Subcutaneous abdominal adipose tissue (tissue), 5 donors: ENCODE results near the gene PCBD1.

ENCODE experiments used
- H3K27ac ChIP-seq: one replicate; pipeline ENCODE4 v1.7.0; 2013; ENCODE audit warnings: low read depth, mild to moderate bottlenecking, inconsistent platforms, low read length, moderate library complexity
- H3K27me3 ChIP-seq, 5 donors: one replicate each; pipeline ENCODE4 v1.7.0; 2013; ENCODE audit warnings: low read length in 5 of 5, inconsistent platforms in 1 of 5; ENCODE audit not compliant: control insufficient read depth in 5 of 5, insufficient read depth in 4 of 5
- H3K36me3 ChIP-seq, 5 donors: one replicate each; pipeline ENCODE4 v1.7.0; 2013; ENCODE audit warnings: low read length in 5 of 5; ENCODE audit not compliant: control insufficient read depth in 5 of 5, insufficient read depth in 5 of 5
- H3K4me1 ChIP-seq, 5 donors: one replicate each; pipeline ENCODE4 v1.7.0; 2013; ENCODE audit warnings: low read length in 5 of 5, mild to moderate bottlenecking in 3 of 5, moderate library complexity in 1 of 5; ENCODE audit not compliant: control insufficient read depth in 5 of 5, insufficient read depth in 5 of 5
- H3K4me3 ChIP-seq, 5 donors: one replicate each; pipeline ENCODE4 v1.7.0; 2013; ENCODE audit warnings: low read length in 5 of 5, low read depth in 1 of 5
- H3K9ac ChIP-seq, 5 donors: one replicate each; pipeline ENCODE4 v1.7.0; 2013; ENCODE audit warnings: low read length in 5 of 5, mild to moderate bottlenecking in 4 of 5, moderate library complexity in 3 of 5
- H3K9me3 ChIP-seq, 5 donors: one replicate each; pipeline ENCODE4 v1.7.0; 2013; ENCODE audit warnings: low read length in 5 of 5; ENCODE audit not compliant: control insufficient read depth in 5 of 5
- donor health status: healthy.
- donor health status: healthy.
- donor health status: healthy.
- donor health status: healthy.
- donor health status: healthy.

PCBD1 gene

GRCh38 chr10:70851597-70852475 lies 36.5 kb downstream of the PCBD1 start:
- no peaks in the 10 kb centered on the region for H3K27me3 ChIP-seq
- H3K27ac ChIP-seq = no peak overlapping the region
- H3K4me3 ChIP-seq = no peak overlapping the region
- H3K9me3 ChIP-seq = no peaks in the 10 kb centered on the region
- peaks cover 0 to 4% (median 0%) of the 10 kb centered on the region in 5 donors for H3K4me1 ChIP-seq
- H3K36me3 ChIP-seq = peaks cover 30 to 48% (median 34%) of the 10 kb centered on the region in 5 donors
- H3K9ac ChIP-seq = no peak overlapping the region

- no peaks in the 10 kb centered on the region for H3K9me3 ChIP-seq
- H3K4me3 ChIP-seq = no peak overlapping the region
- H3K9ac ChIP-seq = no peak overlapping the region
- H3K27me3 ChIP-seq = no peaks in the 10 kb centered on the region
- H3K4me1 ChIP-seq = peaks cover 0 to 3% (median 0%) of the 10 kb centered on the region in 5 donors
- H3K27ac ChIP-seq = no peak overlapping the region
- peaks cover 28 to 52% (median 31%) of the 10 kb centered on the region in 5 donors for H3K36me3 ChIP-seq
Measured at GRCh38 chr10:70850097-70850496, 38.3 kb downstream of the PCBD1 start.

DNA sequence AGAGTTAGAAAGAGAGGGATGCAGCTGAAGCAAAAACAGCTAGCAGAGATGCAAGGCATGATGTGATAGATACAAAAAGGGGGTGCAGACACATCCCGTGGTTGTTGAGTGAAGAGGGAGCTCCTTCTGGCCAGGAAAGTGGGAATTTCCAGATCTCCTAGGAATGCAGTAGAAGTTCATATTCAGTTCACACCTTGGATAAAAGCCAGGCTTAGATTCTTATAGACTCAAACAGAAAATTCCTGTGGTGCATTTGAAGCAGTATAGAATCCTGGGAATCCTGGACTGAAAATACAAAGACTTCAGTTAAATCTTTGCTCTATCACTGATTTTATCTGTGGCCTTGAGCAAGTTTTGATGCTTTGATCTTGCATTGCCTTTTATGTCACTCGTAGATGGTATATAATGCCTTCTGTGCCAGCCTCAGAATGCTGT lies 38.8 kb downstream of the PCBD1 start:
- H3K4me3 ChIP-seq = no peak overlapping the region
- H3K9me3 ChIP-seq = no peaks in the 10 kb centered on the region
- H3K4me1 ChIP-seq = peaks cover 0 to 3% (median 0%) of the 10 kb centered on the region in 5 donors
- peaks cover 26 to 49% (median 28%) of the 10 kb centered on the region in 5 donors for H3K36me3 ChIP-seq
- no peaks in the 10 kb centered on the region for H3K27me3 ChIP-seq
- H3K27ac ChIP-seq = no peak overlapping the region
- H3K9ac ChIP-seq = no peak overlapping the region

- H3K4me1 ChIP-seq = peaks cover 0 to 3% (median 0%) of the 10 kb centered on the region in 5 donors
- no peak overlapping the region for H3K27ac ChIP-seq
- no peak overlapping the region for H3K9ac ChIP-seq
- H3K9me3 ChIP-seq = no peaks in the 10 kb centered on the region
- no peak overlapping the region for H3K4me3 ChIP-seq
- H3K27me3 ChIP-seq = no peaks in the 10 kb centered on the region
- H3K36me3 ChIP-seq = peaks cover 20 to 36% (median 21%) of the 10 kb centered on the region in 5 donors
Measured at GRCh38 chr10:70847659-70848360, 40.6 kb downstream of the PCBD1 start.

- H3K36me3 ChIP-seq = peaks cover 17 to 33% (median 19%) of the 10 kb centered on the region in 5 donors
- peaks cover 0 to 3% (median 0%) of the 10 kb centered on the region in 5 donors for H3K4me1 ChIP-seq
- no peaks in the 10 kb centered on the region for H3K9me3 ChIP-seq
- H3K27me3 ChIP-seq = no peaks in the 10 kb centered on the region
- H3K27ac ChIP-seq = no peak overlapping the region
- H3K4me3 ChIP-seq = no peak overlapping the region
- H3K9ac ChIP-seq = no peak overlapping the region
Measured at GRCh38 chr10:70846795-70847194, 41.6 kb downstream of the PCBD1 start.

- peaks cover 7 to 26% (median 15%) of the 10 kb centered on the region in 5 donors for H3K36me3 ChIP-seq
- H3K4me1 ChIP-seq = peaks cover 0 to 6% (median 3%) of the 10 kb centered on the region in 5 donors
- no peaks in the 10 kb centered on the region for H3K9me3 ChIP-seq
- H3K9ac ChIP-seq = no peak overlapping the region
- H3K27me3 ChIP-seq = no peaks in the 10 kb centered on the region
- no peak overlapping the region for H3K4me3 ChIP-seq
- H3K27ac ChIP-seq = no peak overlapping the region
Measured at GRCh38 chr10:70845816-70846215, 42.5 kb downstream of the PCBD1 start.

- Histone ChIP-seq H3K4me1 (peaks cover 0 to 6% (median 3%) of the 10 kb centered on the region in 5 donors), H3K9ac (no peak overlapping the region), H3K27ac (no peak overlapping the region), H3K9me3 (no peaks in the 10 kb centered on the region), H3K27me3 (no peaks in the 10 kb centered on the region), H3K36me3 (peaks cover 7 to 24% (median 10%) of the 10 kb centered on the region in 5 donors), H3K4me3 (no peak overlapping the region)
Measured at GRCh38 chr10:70845256-70845655, 43.1 kb downstream of the PCBD1 start.

- Histone ChIP-seq H3K36me3 (peaks cover 7 to 22% (median 13%) of the 10 kb centered on the region in 5 donors), H3K9me3 (no peaks in the 10 kb centered on the region), H3K27ac (no peak overlapping the region), H3K4me1 (peaks cover 0 to 6% (median 3%) of the 10 kb centered on the region in 5 donors), H3K4me3 (no peak overlapping the region), H3K27me3 (no peaks in the 10 kb centered on the region), H3K9ac (no peak overlapping the region)
Measured at GRCh38 chr10:70843776-70844489, 44.4 kb downstream of the PCBD1 start.

- Histone ChIP-seq H3K4me3 (no peak overlapping the region), H3K9ac (no peak overlapping the region), H3K27ac (no peak overlapping the region), H3K27me3 (no peaks in the 10 kb centered on the region), H3K4me1 (peaks cover 0 to 6% (median 3%) of the 10 kb centered on the region in 5 donors), H3K9me3 (no peaks in the 10 kb centered on the region), H3K36me3 (peaks cover 7 to 22% (median 13%) of the 10 kb centered on the region in 5 donors)
Measured at GRCh38 chr10:70843333-70843732, 45.0 kb downstream of the PCBD1 start.
